HepG2 (cell line): ENCODE measurements around the gene BCL2L1. TPM values are rescaled to one million over a fixed set of nuclear protein-coding genes. Genes with fewer than 3 reads are reported as not detected.

ENCODE experiments used
- CREM ChIP-seq, 2 experiments: sonication (generic) in 1 of 2; formaldehyde crosslinking in 1 of 2; IDR thresholded peaks; 2 replicates each; pipeline versions ENCODE4 v1.4.0 to v1.6.1; 2016 to 2020; ENCODE audit warnings: antibody characterized with exemption in 1 of 2, mild to moderate bottlenecking in 1 of 2, missing genetic modification reagents in 1 of 2
- FLYWCH1 ChIP-seq: sonication (generic); formaldehyde crosslinking; IDR thresholded peaks from 2 replicates; pipeline ENCODE4 v1.8.1; 2023; ENCODE audit warnings: mild to moderate bottlenecking, missing genetic modification reagents
- MATR3 ChIP-seq: sonication (generic); formaldehyde crosslinking; IDR thresholded peaks from 2 replicates; pipeline ENCODE4 v1.4.0; 2020; ENCODE audit warnings: missing genetic modification reagents
- MAZ ChIP-seq, 2 experiments: sonication (generic) in 1 of 2; formaldehyde crosslinking in 1 of 2; IDR thresholded peaks; 2 replicates each; pipeline versions ENCODE4 v1.5.0 to v1.6.1; 2012 to 2020; ENCODE audit warnings: low read depth in 2 of 2, mild to moderate bottlenecking in 2 of 2, borderline replicate concordance in 1 of 2, improper control_type of control experiment in 1 of 2, low read length in 1 of 2, missing genetic modification reagents in 1 of 2, moderate library complexity in 1 of 2
- NFE2 ChIP-seq: sonication (generic); formaldehyde crosslinking; IDR thresholded peaks from 2 replicates; pipeline ENCODE4 v1.4.0; 2020; ENCODE audit warnings: missing genetic modification reagents
- NFKBIZ ChIP-seq: IDR thresholded peaks from 2 replicates; pipeline ENCODE4 v1.6.1; 2018; ENCODE audit warnings: missing genetic modification reagents, missing compliant biosample characterization
- PAWR ChIP-seq: sonication (generic); formaldehyde crosslinking; IDR thresholded peaks from 2 replicates; pipeline ENCODE4 v1.4.0; 2020; ENCODE audit warnings: missing genetic modification reagents, mild to moderate bottlenecking, borderline replicate concordance
- SMC3 ChIP-seq: IDR thresholded peaks from 2 replicates; pipeline ENCODE4 v1.6.1; 2011; ENCODE audit warnings: low read length, improper control_type of control experiment
- SNAPC2 ChIP-seq: sonication (generic); formaldehyde crosslinking; IDR thresholded peaks from 2 replicates; pipeline ENCODE4 v1.8.1; 2022; ENCODE audit warnings: mild to moderate bottlenecking, missing genetic modification reagents
- SP4 ChIP-seq: sonication (generic); formaldehyde crosslinking; IDR thresholded peaks from 2 replicates; pipeline ENCODE4 v1.8.1; 2023; ENCODE audit warnings: mild to moderate bottlenecking, missing genetic modification reagents
- ZNF205 ChIP-seq: IDR thresholded peaks from 2 replicates; pipeline ENCODE4 v1.6.1; 2018; ENCODE audit warnings: missing biosample characterization, missing genetic modification reagents
- ZNF263 ChIP-seq: sonication (generic); formaldehyde crosslinking; IDR thresholded peaks from 2 replicates; pipeline ENCODE4 v1.4.0; 2020; ENCODE audit warnings: missing genetic modification reagents
- ZNF329 ChIP-seq: sonication (generic); formaldehyde crosslinking; IDR thresholded peaks from 2 replicates; pipeline ENCODE4 v1.9.0; 2021; ENCODE audit warnings: low read depth, mild to moderate bottlenecking, missing genetic modification reagents
- ZNF780A ChIP-seq: sonication (generic); formaldehyde crosslinking; IDR thresholded peaks from 2 replicates; pipeline ENCODE4 v1.8.0; 2022; ENCODE audit warnings: mild to moderate bottlenecking, missing genetic modification reagents, moderate library complexity
- ZSCAN30 ChIP-seq: sonication (generic); formaldehyde crosslinking; IDR thresholded peaks from 2 replicates; pipeline ENCODE4 v1.5.0; 2020; ENCODE audit warnings: mild to moderate bottlenecking, missing genetic modification reagents
- ZSCAN9 ChIP-seq: IDR thresholded peaks from 2 replicates; pipeline ENCODE4 v1.6.1; 2016; ENCODE audit warnings: borderline replicate concordance
- polyA plus RNA-seq, 8 experiments: library from polyadenylated mRNA; depleted of rRNA in 3 of 8; stranded (reverse) in 7 of 8; unstranded in 1 of 8; fragments of >200 nt; fragmentation: Illumina TruSeq in 4 of 8; extraction: Trizol in 4 of 8; gene quantifications; 2 replicates each; pipeline versions ENCODE4 v1.2.1 to v1.2.3, GENCODE V29; 2011 to 2016; ENCODE audit warnings: low read depth in 4 of 8, missing spikeins in 1 of 8, mixed read lengths in 1 of 8; ENCODE audit not compliant: insufficient read depth in 1 of 8
- total RNA-seq, 5 experiments: library from RNA; depleted of rRNA; stranded (reverse); fragments of >200 nt; fragmentation: Illumina TruSeq; extraction: Trizol; gene quantifications; 2 replicates each; pipeline ENCODE4 v1.2.3, GENCODE V29; 2016; ENCODE audit warnings: low read depth in 1 of 5
- TF ChIP-seq, protein P1 (sequence below): IDR thresholded peaks from 2 replicates; pipeline ENCODE4 v1.6.1; 2016; ENCODE audit warnings: missing compliant biosample characterization, missing genetic modification reagents, borderline replicate concordance
- TF ChIP-seq, protein P2 (sequence below): fragments of 450-650 bp; IDR thresholded peaks from 2 replicates; pipeline ENCODE4 v1.6.1; 2016
- TF ChIP-seq, protein P3 (sequence below): sonication (generic); formaldehyde crosslinking; IDR thresholded peaks from 2 replicates; pipeline ENCODE4 v1.5.1; 2020; ENCODE audit warnings: mild to moderate bottlenecking, moderate library complexity, missing genetic modification reagents
- TF ChIP-seq, protein P4 (sequence below): sonication (generic); formaldehyde crosslinking; IDR thresholded peaks from 2 replicates; pipeline ENCODE4 v1.9.0; 2021; ENCODE audit warnings: missing genetic modification reagents, mild to moderate bottlenecking, borderline replicate concordance
- TF ChIP-seq, protein P5 (sequence below): sonication (generic); formaldehyde crosslinking; IDR thresholded peaks from 2 replicates; pipeline ENCODE4 v1.4.0; 2020; ENCODE audit warnings: missing genetic modification reagents

BCL2L1 gene
- total and polyA plus RNA-seq, 2 of the 13 experiments (the other 11 are each of a cell fraction or from before 2014, with no cell fraction given) = 164 to 258 TPM

DNA sequence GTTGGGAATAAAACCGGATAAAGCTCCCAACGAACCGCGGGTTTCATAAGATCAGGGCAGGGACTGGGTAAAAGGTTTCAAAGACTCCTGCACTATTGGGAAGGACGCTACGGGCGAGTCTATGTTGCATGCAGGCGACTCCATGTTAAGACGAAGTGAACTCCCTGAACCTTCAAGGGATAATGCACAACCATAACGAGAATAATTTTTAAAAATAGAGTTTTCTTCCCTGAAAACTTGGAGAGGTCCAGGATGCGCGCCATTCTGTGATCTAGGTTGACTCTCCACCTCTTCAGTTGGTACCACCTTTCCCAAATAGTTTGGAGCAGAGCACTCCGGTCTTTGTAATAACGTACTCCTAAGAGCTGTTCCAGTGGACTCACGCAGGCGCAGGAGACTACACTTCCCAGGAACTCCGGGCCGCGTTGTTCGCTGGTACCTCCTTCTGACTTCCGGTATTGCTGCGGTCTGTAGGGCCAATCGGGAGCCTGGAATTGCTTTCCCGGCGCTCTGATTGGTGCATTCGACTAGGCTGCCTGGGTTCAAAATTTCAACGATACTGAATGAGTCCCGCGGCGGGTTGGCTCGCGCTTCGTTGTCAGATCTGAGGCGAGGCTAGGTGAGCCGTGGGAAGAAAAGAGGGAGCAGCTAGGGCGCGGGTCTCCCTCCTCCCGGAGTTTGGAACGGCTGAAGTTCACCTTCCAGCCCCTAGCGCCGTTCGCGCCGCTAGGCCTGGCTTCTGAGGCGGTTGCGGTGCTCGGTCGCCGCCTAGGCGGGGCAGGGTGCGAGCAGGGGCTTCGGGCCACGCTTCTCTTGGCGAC lies 16.3 kb upstream of the BCL2L1 start, which contains the start of gene TPX2 (continued):
- TF ChIP-seq ZSCAN9 (peak; percentile 78), CREM (IDR thresholded peaks at IDR 0.05) (peak; percentile 95), CREM (CRISPR knock-in tag; IDR thresholded peaks at IDR 0.05) (no peak; the same call in 1 of the 2 replicates), NFKBIZ (CRISPR knock-in tag) (peak; percentile 88), NFE2 (CRISPR knock-in tag) (no peak), SMC3 (peak; percentile 24; the same call in 1 of the 2 replicates), PAWR (peak; percentile 46; the same call in 1 of the 2 replicates), ZSCAN30 (CRISPR knock-in tag) (peak; percentile 90; the same call in 1 of the 2 replicates), ZNF780A (CRISPR knock-in tag) (peak; percentile 91), ZNF205 (CRISPR knock-in tag) (peak; percentile 82; the same call in 1 of the 2 replicates), SNAPC2 (peak; percentile 99), SP4 (CRISPR knock-in tag) (peak; percentile 89), ZNF329 (CRISPR knock-in tag) (no peak), MATR3 (CRISPR knock-in tag) (peak; percentile 72; the same call in 1 of the 2 replicates), MAZ (IDR thresholded peaks at IDR 0.05; ENCODE audit: borderline replicate concordance, low read depth, low read length) (no peak), MAZ (CRISPR knock-in tag; IDR thresholded peaks at IDR 0.05; ENCODE audit: low read depth) (peak; percentile 67; the same call in 1 of the 2 replicates), FLYWCH1 (peak; percentile 91), ZNF263 (CRISPR knock-in tag) (peak; percentile 96)
- TF ChIP-seq, protein P1, sequence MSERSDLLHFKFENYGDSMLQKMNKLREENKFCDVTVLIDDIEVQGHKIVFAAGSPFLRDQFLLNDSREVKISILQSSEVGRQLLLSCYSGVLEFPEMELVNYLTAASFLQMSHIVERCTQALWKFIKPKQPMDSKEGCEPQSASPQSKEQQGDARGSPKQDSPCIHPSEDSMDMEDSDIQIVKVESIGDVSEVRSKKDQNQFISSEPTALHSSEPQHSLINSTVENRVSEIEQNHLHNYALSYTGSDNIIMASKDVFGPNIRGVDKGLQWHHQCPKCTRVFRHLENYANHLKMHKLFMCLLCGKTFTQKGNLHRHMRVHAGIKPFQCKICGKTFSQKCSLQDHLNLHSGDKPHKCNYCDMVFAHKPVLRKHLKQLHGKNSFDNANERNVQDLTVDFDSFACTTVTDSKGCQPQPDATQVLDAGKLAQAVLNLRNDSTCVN (CRISPR knock-in tag) = peak; percentile 27; the same call in 1 of the 2 replicates
- TF ChIP-seq, protein P2, sequence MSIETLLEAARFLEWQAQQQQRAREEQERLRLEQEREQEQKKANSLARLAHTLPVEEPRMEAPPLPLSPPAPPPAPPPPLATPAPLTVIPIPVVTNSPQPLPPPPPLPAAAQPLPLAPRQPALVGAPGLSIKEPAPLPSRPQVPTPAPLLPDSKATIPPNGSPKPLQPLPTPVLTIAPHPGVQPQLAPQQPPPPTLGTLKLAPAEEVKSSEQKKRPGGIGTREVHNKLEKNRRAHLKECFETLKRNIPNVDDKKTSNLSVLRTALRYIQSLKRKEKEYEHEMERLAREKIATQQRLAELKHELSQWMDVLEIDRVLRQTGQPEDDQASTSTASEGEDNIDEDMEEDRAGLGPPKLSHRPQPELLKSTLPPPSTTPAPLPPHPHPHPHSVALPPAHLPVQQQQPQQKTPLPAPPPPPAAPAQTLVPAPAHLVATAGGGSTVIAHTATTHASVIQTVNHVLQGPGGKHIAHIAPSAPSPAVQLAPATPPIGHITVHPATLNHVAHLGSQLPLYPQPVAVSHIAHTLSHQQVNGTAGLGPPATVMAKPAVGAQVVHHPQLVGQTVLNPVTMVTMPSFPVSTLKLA = peak; percentile 64; the same call in 1 of the 2 replicates
- TF ChIP-seq, protein P3, sequence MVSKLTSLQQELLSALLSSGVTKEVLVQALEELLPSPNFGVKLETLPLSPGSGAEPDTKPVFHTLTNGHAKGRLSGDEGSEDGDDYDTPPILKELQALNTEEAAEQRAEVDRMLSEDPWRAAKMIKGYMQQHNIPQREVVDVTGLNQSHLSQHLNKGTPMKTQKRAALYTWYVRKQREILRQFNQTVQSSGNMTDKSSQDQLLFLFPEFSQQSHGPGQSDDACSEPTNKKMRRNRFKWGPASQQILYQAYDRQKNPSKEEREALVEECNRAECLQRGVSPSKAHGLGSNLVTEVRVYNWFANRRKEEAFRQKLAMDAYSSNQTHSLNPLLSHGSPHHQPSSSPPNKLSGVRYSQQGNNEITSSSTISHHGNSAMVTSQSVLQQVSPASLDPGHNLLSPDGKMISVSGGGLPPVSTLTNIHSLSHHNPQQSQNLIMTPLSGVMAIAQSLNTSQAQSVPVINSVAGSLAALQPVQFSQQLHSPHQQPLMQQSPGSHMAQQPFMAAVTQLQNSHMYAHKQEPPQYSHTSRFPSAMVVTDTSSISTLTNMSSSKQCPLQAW (CRISPR knock-in tag) = peak; percentile 89
- TF ChIP-seq, protein P4, sequence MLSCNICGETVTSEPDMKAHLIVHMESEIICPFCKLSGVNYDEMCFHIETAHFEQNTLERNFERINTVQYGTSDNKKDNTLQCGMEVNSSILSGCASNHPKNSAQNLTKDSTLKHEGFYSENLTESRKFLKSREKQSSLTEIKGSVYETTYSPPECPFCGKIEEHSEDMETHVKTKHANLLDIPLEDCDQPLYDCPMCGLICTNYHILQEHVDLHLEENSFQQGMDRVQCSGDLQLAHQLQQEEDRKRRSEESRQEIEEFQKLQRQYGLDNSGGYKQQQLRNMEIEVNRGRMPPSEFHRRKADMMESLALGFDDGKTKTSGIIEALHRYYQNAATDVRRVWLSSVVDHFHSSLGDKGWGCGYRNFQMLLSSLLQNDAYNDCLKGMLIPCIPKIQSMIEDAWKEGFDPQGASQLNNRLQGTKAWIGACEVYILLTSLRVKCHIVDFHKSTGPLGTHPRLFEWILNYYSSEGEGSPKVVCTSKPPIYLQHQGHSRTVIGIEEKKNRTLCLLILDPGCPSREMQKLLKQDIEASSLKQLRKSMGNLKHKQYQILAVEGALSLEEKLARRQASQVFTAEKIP (CRISPR knock-in tag) = no peak
- TF ChIP-seq, protein P5, sequence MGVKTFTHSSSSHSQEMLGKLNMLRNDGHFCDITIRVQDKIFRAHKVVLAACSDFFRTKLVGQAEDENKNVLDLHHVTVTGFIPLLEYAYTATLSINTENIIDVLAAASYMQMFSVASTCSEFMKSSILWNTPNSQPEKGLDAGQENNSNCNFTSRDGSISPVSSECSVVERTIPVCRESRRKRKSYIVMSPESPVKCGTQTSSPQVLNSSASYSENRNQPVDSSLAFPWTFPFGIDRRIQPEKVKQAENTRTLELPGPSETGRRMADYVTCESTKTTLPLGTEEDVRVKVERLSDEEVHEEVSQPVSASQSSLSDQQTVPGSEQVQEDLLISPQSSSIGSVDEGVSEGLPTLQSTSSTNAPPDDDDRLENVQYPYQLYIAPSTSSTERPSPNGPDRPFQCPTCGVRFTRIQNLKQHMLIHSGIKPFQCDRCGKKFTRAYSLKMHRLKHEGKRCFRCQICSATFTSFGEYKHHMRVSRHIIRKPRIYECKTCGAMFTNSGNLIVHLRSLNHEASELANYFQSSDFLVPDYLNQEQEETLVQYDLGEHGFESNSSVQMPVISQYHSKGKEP (CRISPR knock-in tag) = no peak
